OCI-LY7 (cell line): ENCODE measurements around the gene TEKT2. TPM values are rescaled to one million over a fixed set of nuclear protein-coding genes. Genes with fewer than 3 reads are reported as not detected.

Experiments
- Bru-seq: library from RNA; stranded (reverse); fragments of 400-500 nt; gene quantifications from one replicate; lab custom pipeline; 2021; lab: Mats Ljungman, UMichigan
- BruChase-seq, 2 experiments: library from RNA; stranded (reverse); fragments of 400-500 nt; gene quantifications; one replicate each; lab custom pipeline; 2021; lab: Mats Ljungman, UMichigan
- BruUV-seq: library from RNA; stranded (reverse); fragments of 400-500 nt; replicated peaks from 2 replicates; lab custom pipeline; 2021; lab: Mats Ljungman, UMichigan
- CTCF ChIA-PET: fragments of 300-600 bp; sonication (Branson Sonifier 250); formaldehyde crosslinking; loops from one replicate; lab custom pipeline; 2022; ENCODE audit warnings: antibody characterized with exemption; ENCODE audit not compliant: unreplicated experiment; lab: Charles Lee
- POLR2A ChIA-PET: fragments of 300-600 bp; sonication (Branson Sonifier 250); formaldehyde crosslinking; loops from one replicate; lab custom pipeline; 2022; ENCODE audit warnings: antibody characterized with exemption; lab: Charles Lee
- DNase-seq: peaks from one replicate; pipeline ENCODE4 v3.0.0-alpha.2; 2015; ENCODE audit warnings: low spot score
- H2AFZ ChIP-seq: fragments of 200-600 bp; sonication (generic), shearing (Covaris generic); 2 replicates; pipeline ENCODE4 v1.6.1; 2014; ENCODE audit warnings: mild to moderate bottlenecking, antibody characterized with exemption, low read length, moderate library complexity
- H3K27ac ChIP-seq: fragments of 200-600 bp; sonication (generic); 2 replicates; pipeline ENCODE4 v1.5.1; 2014; ENCODE audit warnings: mixed run types, low read depth, mild to moderate bottlenecking, moderate library complexity, low read length, inconsistent platforms; ENCODE audit not compliant: poor library complexity, severe bottlenecking
- H3K36me3 ChIP-seq: fragments of 200-600 bp; sonication (generic); 2 replicates; pipeline ENCODE4 v1.6.1; 2014; ENCODE audit warnings: mild to moderate bottlenecking, antibody characterized with exemption, low read length, moderate library complexity, mixed read lengths; ENCODE audit not compliant: insufficient read depth
- H3K4me1 ChIP-seq: fragments of 200-600 bp; sonication (generic); 2 replicates; pipeline ENCODE4 v1.5.1; 2014; ENCODE audit warnings: mild to moderate bottlenecking, low read length; ENCODE audit not compliant: insufficient read depth, poor library complexity, severe bottlenecking
- H3K4me2 ChIP-seq: fragments of 200-600 bp; sonication (generic); 2 replicates; pipeline ENCODE4 v1.6.1; 2014; ENCODE audit warnings: mild to moderate bottlenecking, low read length
- H3K4me3 ChIP-seq: fragments of 200-600 bp; sonication (generic); 2 replicates; pipeline ENCODE4 v1.5.1; 2014; ENCODE audit warnings: mild to moderate bottlenecking, low read depth, low read length; ENCODE audit not compliant: poor library complexity, severe bottlenecking
- H3K79me2 ChIP-seq: fragments of 200-600 bp; sonication (generic); 2 replicates; pipeline ENCODE4 v1.6.1; 2016; ENCODE audit warnings: low read depth, mild to moderate bottlenecking, low read length, moderate library complexity, mixed read lengths; ENCODE audit not compliant: insufficient read depth
- H3K9me2 ChIP-seq: fragments of 200-600 bp; sonication (generic); 2 replicates; pipeline ENCODE4 v1.6.1; 2016; ENCODE audit warnings: mild to moderate bottlenecking, low read length, mixed read lengths; ENCODE audit not compliant: insufficient read depth
- H3K9me3 ChIP-seq: fragments of 200-600 bp; sonication (generic); 2 replicates; pipeline ENCODE4 v1.6.1; 2014; ENCODE audit warnings: mild to moderate bottlenecking, mixed run types, low read length, mixed read lengths
- H4K20me1 ChIP-seq: fragments of 200-600 bp; sonication (generic); 2 replicates; pipeline ENCODE4 v1.6.1; 2014; ENCODE audit warnings: mild to moderate bottlenecking, antibody characterized with exemption, low read length, moderate library complexity, mixed read lengths; ENCODE audit not compliant: insufficient read depth
- CTCF ChIP-seq: fragments of 200-600 bp; sonication (generic); conservative IDR thresholded peaks from 2 replicates; pipeline ENCODE4 v1.5.1; 2014; ENCODE audit warnings: mild to moderate bottlenecking, antibody characterized with exemption, low read length, moderate library complexity, mixed read lengths
- EZH2phosphoT487 ChIP-seq: fragments of 200-600 bp; sonication (generic); IDR thresholded peaks from 2 replicates; pipeline ENCODE4 v1.6.1; 2018; ENCODE audit warnings: low read depth, borderline replicate concordance, mild to moderate bottlenecking, mixed run types, antibody characterized with exemption, low read length, moderate library complexity, mixed read lengths
- intact Hi-C: fragments of 100-400 bp; cut with micrococcal nuclease; formaldehyde crosslinking; loops from one replicate; pipeline ENCODE4 v1.10.0; 2022; ENCODE audit not compliant: unreplicated experiment
- long read RNA-seq: library from polyadenylated mRNA; stranded (forward); transcript quantifications from one replicate; pipeline ENCODE4 v2.0.0, GENCODE V29; 2022
- total RNA-seq, 2 experiments: library from RNA; depleted of rRNA in 1 of 2; stranded (reverse); fragments of >200 nt in 1 of 2; shearing (Covaris generic) in 1 of 2; gene quantifications; 2 replicates each; pipeline ENCODE4 v1.2.3, GENCODE V29; 2014 to 2022

TEKT2 gene, protein sequence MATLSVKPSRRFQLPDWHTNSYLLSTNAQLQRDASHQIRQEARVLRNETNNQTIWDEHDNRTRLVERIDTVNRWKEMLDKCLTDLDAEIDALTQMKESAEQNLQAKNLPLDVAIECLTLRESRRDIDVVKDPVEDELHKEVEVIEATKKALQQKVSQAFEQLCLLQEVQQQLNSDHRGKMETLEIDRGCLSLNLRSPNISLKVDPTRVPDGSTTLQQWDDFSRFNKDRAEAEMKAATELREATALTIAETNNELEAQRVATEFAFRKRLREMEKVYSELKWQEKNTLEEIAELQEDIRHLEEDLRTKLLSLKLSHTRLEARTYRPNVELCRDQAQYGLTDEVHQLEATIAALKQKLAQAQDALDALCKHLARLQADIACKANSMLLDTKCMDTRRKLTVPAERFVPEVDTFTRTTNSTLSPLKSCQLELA
- total RNA-seq (2014; rRNA removed; shearing (Covaris generic)) (0.10 TPM in 1 of 2 replicates, not detected in the other), total RNA-seq (2022) (not detected in 2 replicates), Bru-seq, nascent RNA (percentile 14 among the genes with signal in this experiment), BruChase-seq, experiment 1, labeled RNA remaining after a 6-hour chase (percentile 18 among the genes with signal in this experiment), BruChase-seq, experiment 2, labeled RNA remaining after a 2-hour chase (percentile 27 among the genes with signal in this experiment)
- long read RNA-seq, result 0 reads

- DNase-seq, result no peak
- CTCF ChIA-PET, result no interaction called here
- Histone ChIP-seq H3K4me2 (0 out of 2 replicates have a peak within 1 kb of the TSS, but pooled peaks have one; percentile 7), H3K4me1 (peaks cover 5% of the 10 kb centered on the region), H3K79me2 (no peaks in the 10 kb centered on the region), H3K36me3 (no peaks in the 10 kb centered on the region), H2AFZ (0 out of 2 replicates have a peak within 1 kb of the TSS, but pooled peaks have one; percentile 57), H3K9me3 (no peaks in the 10 kb centered on the region), H3K4me3 (no peak within 1 kb of the TSS), H3K9me2 (no peaks in the 10 kb centered on the region), H4K20me1 (no peaks in the 10 kb centered on the region), H3K27ac (no peak within 1 kb of the TSS)
- TF ChIP-seq CTCF (no peak), EZH2phosphoT487 (no peak)
- intact Hi-C loops, result no loop called here
- POLR2A ChIA-PET, result no interaction called here
- no TSS peak for BruUV-seq
These were observed at the start of gene TEKT2 for GRCh38 chr1:36083635-36084496. TSS of gene TEKT2 (plus strand) at chr1:36084094. CDS start at chr1:36084922, 828 bp downstream.

GRCh38 chr1:36034692-36035091 is 49.2 kb upstream of the TEKT2 start:
- no peaks in the 10 kb centered on the region for H3K79me2 ChIP-seq
- CTCF ChIA-PET, result no interaction called here
- no peak for DNase-seq
- H3K4me3 ChIP-seq, result no peak overlapping the region
- H3K27ac ChIP-seq, result no peak overlapping the region
- H3K9me2 ChIP-seq, result no peaks in the 10 kb centered on the region
- H4K20me1 ChIP-seq, result no peaks in the 10 kb centered on the region
- no peak overlapping the region for H2AFZ ChIP-seq
- POLR2A ChIA-PET, result interaction anchor here (0.6 to 0.8 kb wide), 3 partner anchors 56 to 189 kb away, joined by 3 to 4 read pairs (median 4); no protein-coding TSS in a partner anchor
- H3K36me3 ChIP-seq, result peaks cover 54% of the 10 kb centered on the region
- intact Hi-C loops, result no loop called here
- H3K4me2 ChIP-seq, result no peak overlapping the region
- BruUV-seq, result TSS peak; percentile 52
- no peak for TF ChIP-seq EZH2phosphoT487
- TF ChIP-seq CTCF, result no peak
- no peaks in the 10 kb centered on the region for H3K9me3 ChIP-seq
- H3K4me1 ChIP-seq, result no peaks in the 10 kb centered on the region
